ENCODE measurements around the gene ZBTB21.

DNA sequence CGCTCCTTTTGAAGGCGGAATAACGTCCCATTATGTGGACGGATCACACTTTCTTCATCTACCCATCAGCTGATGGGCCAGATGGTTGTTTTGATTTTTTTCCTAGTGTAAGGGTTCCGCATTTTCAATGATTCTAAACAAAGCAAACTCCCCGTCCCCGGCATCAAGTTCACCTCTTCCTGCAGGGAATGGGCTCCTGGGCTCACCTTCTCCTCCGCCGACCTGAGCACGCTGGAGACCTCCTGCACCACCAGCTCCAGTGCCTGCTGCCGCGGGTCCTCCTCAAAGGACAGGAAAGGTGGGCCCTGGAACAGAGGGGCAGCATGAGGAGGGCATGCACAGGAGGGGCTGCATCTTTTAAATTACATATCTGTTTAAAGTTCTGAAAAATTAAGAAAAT lies 68.2 kb downstream of the ZBTB21 start:
- TF ChIP-seq, protein P1, sequence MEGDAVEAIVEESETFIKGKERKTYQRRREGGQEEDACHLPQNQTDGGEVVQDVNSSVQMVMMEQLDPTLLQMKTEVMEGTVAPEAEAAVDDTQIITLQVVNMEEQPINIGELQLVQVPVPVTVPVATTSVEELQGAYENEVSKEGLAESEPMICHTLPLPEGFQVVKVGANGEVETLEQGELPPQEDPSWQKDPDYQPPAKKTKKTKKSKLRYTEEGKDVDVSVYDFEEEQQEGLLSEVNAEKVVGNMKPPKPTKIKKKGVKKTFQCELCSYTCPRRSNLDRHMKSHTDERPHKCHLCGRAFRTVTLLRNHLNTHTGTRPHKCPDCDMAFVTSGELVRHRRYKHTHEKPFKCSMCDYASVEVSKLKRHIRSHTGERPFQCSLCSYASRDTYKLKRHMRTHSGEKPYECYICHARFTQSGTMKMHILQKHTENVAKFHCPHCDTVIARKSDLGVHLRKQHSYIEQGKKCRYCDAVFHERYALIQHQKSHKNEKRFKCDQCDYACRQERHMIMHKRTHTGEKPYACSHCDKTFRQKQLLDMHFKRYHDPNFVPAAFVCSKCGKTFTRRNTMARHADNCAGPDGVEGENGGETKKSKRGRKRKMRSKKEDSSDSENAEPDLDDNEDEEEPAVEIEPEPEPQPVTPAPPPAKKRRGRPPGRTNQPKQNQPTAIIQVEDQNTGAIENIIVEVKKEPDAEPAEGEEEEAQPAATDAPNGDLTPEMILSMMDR (IDR thresholded peaks at IDR 0.05), result no peak
- no peak for TF ChIP-seq EZH2 (IDR thresholded peaks at IDR 0.05)

Measured in neural progenitor cell (in vitro differentiated cells).